GM12878 (cell line): Measurements from ENCODE around the gene SMIM5. TPM values are rescaled to one million over a fixed set of nuclear protein-coding genes. Genes with fewer than 3 reads are reported as not detected.
A peak's percentile ranks its signal among the peaks of the same experiment; 100 is the strongest.
"Not testable (repeated sequence)": the region's sequence is repeated elsewhere in the genome, so short reads cannot be mapped to it uniquely, and the experiment has no call there.

Experiments used
- ATAC-seq: fragments of 200-7000 bp; cut with Tn5 transposase; 3 replicates; pipeline ENCODE4 v1.9.1; 2020; ENCODE audit warnings: mild to moderate bottlenecking, moderate library complexity
- BruUV-seq: library from RNA; stranded (reverse); fragments of 400-500 nt; replicated peaks from 2 replicates; lab custom pipeline; 2021; lab: Mats Ljungman, UMichigan
- CTCF ChIA-PET: fragments of 300-600 bp; sonication (Branson Sonifier 250); formaldehyde crosslinking; extraction: SDS; loops from one replicate; lab custom pipeline; 2021; ENCODE audit warnings: inconsistent platforms; lab: Yijun Ruan, JAX
- POLR2A ChIA-PET: fragments of 350-600 bp; formaldehyde crosslinking; extraction: SDS; loops from one replicate; lab custom pipeline; 2021; ENCODE audit warnings: inconsistent platforms; lab: Charles Lee
- RAD21 ChIA-PET: fragments of 300-600 bp; sonication (Branson Sonifier 250); formaldehyde crosslinking; loops from one replicate; lab custom pipeline; 2023; ENCODE audit warnings: antibody characterized with exemption; ENCODE audit not compliant: unreplicated experiment; lab: Charles Lee
- SMC1A ChIA-PET: fragments of 300-600 bp; sonication (Branson Sonifier 250); formaldehyde crosslinking; loops from one replicate; lab custom pipeline; 2023; ENCODE audit not compliant: unreplicated experiment, uncharacterized antibody; lab: Charles Lee
- DNase-seq: peaks from one replicate; pipeline ENCODE4 v3.0.0-alpha.2; 2011; ENCODE audit warnings: low read depth, low spot score
- FAIRE-seq: peaks from 3 replicates; lab custom pipeline; 2011; peaks lifted over from hg19 to GRCh38; lab: Jason Lieb, UNC
- H2AFZ ChIP-seq: 2 replicates; pipeline ENCODE4 v1.6.0; 2011; ENCODE audit warnings: low read depth, low read length, control low read depth; ENCODE audit not compliant: control insufficient read depth
- H3K27ac ChIP-seq: 2 replicates; pipeline ENCODE4 v1.5.1; 2011; ENCODE audit warnings: control low read depth; ENCODE audit not compliant: control insufficient read depth, insufficient read depth
- H3K27me3 ChIP-seq, 2 experiments: replicated peaks in 1 of 2; 2 replicates each; pipeline versions ENCODE4 v1.6.0 to v1.6.1; 2011; ENCODE audit warnings: low read length in 1 of 2; ENCODE audit not compliant: control insufficient read depth in 2 of 2, insufficient read depth in 2 of 2
- H3K36me3 ChIP-seq, 2 experiments: 2 replicates each; pipeline ENCODE4 v1.5.1; 2011; ENCODE audit warnings: low read length in 1 of 2; ENCODE audit not compliant: control insufficient read depth in 2 of 2, insufficient read depth in 2 of 2
- H3K4me1 ChIP-seq: 2 replicates; pipeline ENCODE4 v1.6.1; 2011; ENCODE audit warnings: mild to moderate bottlenecking, low read length, moderate library complexity, mixed read lengths; ENCODE audit not compliant: control insufficient read depth, insufficient read depth
- H3K4me2 ChIP-seq: 2 replicates; pipeline ENCODE4 v1.6.0; 2011; ENCODE audit warnings: control low read depth; ENCODE audit not compliant: control insufficient read depth, insufficient read depth
- H3K4me3 ChIP-seq: fragments of 200-600 bp; sonication (generic); 2 replicates; pipeline ENCODE4 v1.5.1; 2016
- H3K79me2 ChIP-seq: 2 replicates; pipeline ENCODE4 v1.6.0; 2011; ENCODE audit warnings: low read length; ENCODE audit not compliant: control insufficient read depth, insufficient read depth
- H3K9ac ChIP-seq: 2 replicates; pipeline ENCODE4 v1.8.0; 2011; ENCODE audit warnings: low read length, control low read depth, mixed read lengths; ENCODE audit not compliant: control insufficient read depth, insufficient read depth
- H3K9me3 ChIP-seq: replicated peaks from 3 replicates; pipeline ENCODE4 v1.5.1; 2011; ENCODE audit warnings: mild to moderate bottlenecking, low read length; ENCODE audit not compliant: control insufficient read depth, insufficient read depth
- H4K20me1 ChIP-seq: 2 replicates; pipeline ENCODE4 v1.6.0; 2011; ENCODE audit not compliant: control insufficient read depth, insufficient read depth
- ATF3 ChIP-seq: IDR thresholded peaks from 2 replicates; pipeline ENCODE4 v1.6.1; 2011; ENCODE audit warnings: low read depth, mild to moderate bottlenecking, low read length, moderate library complexity, borderline replicate concordance; ENCODE audit errors: extremely low read depth
- BMI1 ChIP-seq: fragments of 450-650 bp; IDR thresholded peaks from 2 replicates; pipeline ENCODE4 v1.6.1; 2016; ENCODE audit warnings: mild to moderate bottlenecking, moderate library complexity, borderline replicate concordance
- E4F1 ChIP-seq: fragments of 450-650 bp; IDR thresholded peaks from 2 replicates; pipeline ENCODE4 v1.6.1; 2018; ENCODE audit warnings: borderline replicate concordance, mild to moderate bottlenecking; ENCODE audit not compliant: partially characterized antibody
- IRF5 ChIP-seq: fragments of 450-650 bp; IDR thresholded peaks from 2 replicates; pipeline ENCODE4 v1.6.1; 2017; ENCODE audit warnings: borderline replicate concordance
- KAT2A ChIP-seq: conservative IDR thresholded peaks from 2 replicates; pipeline ENCODE4 v1.6.1; 2011; ENCODE audit warnings: low read depth, low read length; ENCODE audit not compliant: control insufficient read depth
- NFYA ChIP-seq: IDR thresholded peaks from 2 replicates; pipeline ENCODE4 v1.6.1; 2011; ENCODE audit warnings: low read depth, mild to moderate bottlenecking, low read length, improper control_type of control experiment, borderline replicate concordance
- NRF1 ChIP-seq: conservative IDR thresholded peaks from 2 replicates; pipeline ENCODE4 v1.6.1; 2011; ENCODE audit warnings: mild to moderate bottlenecking, low read depth, low read length, improper control_type of control experiment
- PAX8 ChIP-seq: fragments of 450-650 bp; IDR thresholded peaks from 2 replicates; pipeline ENCODE4 v1.6.1; 2017; ENCODE audit warnings: mild to moderate bottlenecking, moderate library complexity
- SMAD5 ChIP-seq: IDR thresholded peaks from 2 replicates; pipeline ENCODE4 v1.6.1; 2016; ENCODE audit warnings: antibody characterized with exemption, low read depth
- TAF1 ChIP-seq: IDR thresholded peaks from 2 replicates; pipeline ENCODE4 v1.6.1; 2011; ENCODE audit warnings: mild to moderate bottlenecking, low read depth, low read length, borderline replicate concordance
- WGBS: methylation state at CpG from one replicate; pipeline ENCODE4 v1.1.6; 2016; ENCODE audit warnings: low lambda C conversion rate; ENCODE audit not compliant: insufficient replicate concordance, insufficient coverage; ENCODE audit errors: missing lambda C conversion rate; 5-methylcytosine and 5-hydroxymethylcytosine counted together
- in situ Hi-C: fragments of 300-500 bp; cut with MboI; formaldehyde crosslinking; loops from 9 replicates; pipeline ENCODE4 v1.14.3; 2018; ENCODE audit warnings: mixed read lengths
- intact Hi-C: fragments of 100-400 bp; cut with micrococcal nuclease; formaldehyde crosslinking; loops from one replicate; pipeline ENCODE4 v1.14.2; 2022; ENCODE audit not compliant: unreplicated experiment
- polyA plus RNA-seq, 11 experiments: library from polyadenylated mRNA; depleted of rRNA in 4 of 11; unstranded in 6 of 11; stranded (reverse) in 5 of 11; fragments of >200 nt; fragmentation: Nextera tagmentation in 4 of 11; fragmentation: Illumina TruSeq in 1 of 11; extraction: Ambion mirVana in 4 of 11; extraction: Trizol in 1 of 11; gene quantifications; 1 replicate in 1 of 11; 2 replicates in 10 of 11; pipeline versions ENCODE4 v1.2.1 to v1.2.3, GENCODE V29; 2011 to 2016; ENCODE audit warnings: inconsistent platforms in 2 of 11, missing spikeins in 2 of 11, low read depth in 1 of 11
- total RNA-seq, 4 experiments: library from RNA; depleted of rRNA in 3 of 4; stranded (reverse); fragments of >200 nt in 3 of 4; fragmentation: Illumina TruSeq in 1 of 4; extraction: Trizol in 1 of 4; gene quantifications; 2 replicates each; pipeline versions ENCODE4 v1.2.1 to v1.2.3, GENCODE V29; 2013 to 2021

SMIM5 gene
- total and polyA plus RNA-seq, 10 of the 15 experiments (the other 5 are each of a cell fraction or from before 2014, with no cell fraction given): 0.08 to 0.11 TPM; not detected in 8

- CTCF ChIA-PET: interaction anchor here (0.9 to 3.7 kb wide), 4 partner anchors 8 to 154 kb away, joined by 3 to 20 read pairs (median 4); no protein-coding TSS in a partner anchor
- H3K36me3 ChIP-seq, H3K4me2 ChIP-seq, H3K9ac ChIP-seq, FAIRE-seq, DNase-seq, POLR2A ChIA-PET, H2AFZ ChIP-seq, H3K79me2 ChIP-seq, H3K27ac ChIP-seq, H3K4me1 ChIP-seq, H3K9me3 ChIP-seq, H3K4me3 ChIP-seq, SMC1A ChIA-PET, ATAC-seq, H4K20me1 ChIP-seq, H3K27me3 ChIP-seq, BruUV-seq, intact Hi-C loops: not testable (repeated sequence)
- WGBS: 27% methylated on average over 8 of the region's 9 CpGs
- in situ Hi-C loops: loop anchor here (10.0 kb wide), 1 partner anchor 169 kb away; no protein-coding TSS in a partner anchor
- RAD21 ChIA-PET: interaction anchor here (0.8 kb wide), 1 partner anchor 160 kb away, joined by 4 read pairs; no protein-coding TSS in a partner anchor
Measured at GRCh38 chr17:75593430-75593829, 39.8 kb upstream of the SMIM5 start.

- DNase-seq (no peak), FAIRE-seq (no peak), ATAC-seq (peak; percentile 10; the same call in 1 of the 3 replicates)
- ChIA-PET CTCF (interaction anchor here (1.0 to 1.4 kb wide), 3 partner anchors 14 to 155 kb away, joined by 4 to 5 read pairs (median 5); no protein-coding TSS in a partner anchor), POLR2A (interaction anchor here (0.6 kb wide), 1 partner anchor 15 kb away, joined by 4 read pairs; no protein-coding TSS in a partner anchor), RAD21 (no interaction called here), SMC1A (no interaction called here)
- Histone ChIP-seq H3K4me2 (no peak overlapping the region), H3K9me3 (no peaks in the 10 kb centered on the region), H3K79me2 (no peaks in the 10 kb centered on the region), H3K27me3 (no peaks in the 10 kb centered on the region; a peak in 1 of 4 replicates), H3K4me1 (no peaks in the 10 kb centered on the region), H3K27ac (no peak overlapping the region), H3K36me3 (no peaks in the 10 kb centered on the region), H3K9ac (no peak overlapping the region), H3K4me3 (no peak overlapping the region), H4K20me1 (no peaks in the 10 kb centered on the region), H2AFZ (no peak overlapping the region)
- WGBS: 40% methylated on average over 28 of the region's 28 CpGs
- BruUV-seq: no TSS peak
- in situ Hi-C loops: loop anchor here (10.0 kb wide), 1 partner anchor 170 kb away; no protein-coding TSS in a partner anchor
- intact Hi-C loops: no loop called here
- TF ChIP-seq SMAD5: no peak
- no peak for TF ChIP-seq ATF3
- no peak for TF ChIP-seq KAT2A
- TF ChIP-seq NFYA: no peak
- TF ChIP-seq NRF1: no peak
- no peak for TF ChIP-seq PAX8
- no peak for TF ChIP-seq BMI1
- TF ChIP-seq E4F1: no peak
- no peak for TF ChIP-seq TAF1
- no peak for TF ChIP-seq IRF5
Measured at GRCh38 chr17:75594499-75595283, 38.5 kb upstream of the SMIM5 start.
